ENCODE data around the gene CLDN6.

- TF ChIP-seq EP300 (IDR thresholded peaks at IDR 0.05) (no peak), POLR2A (IDR thresholded peaks at IDR 0.05) (no peak)
- TF ChIP-seq, protein P1, sequence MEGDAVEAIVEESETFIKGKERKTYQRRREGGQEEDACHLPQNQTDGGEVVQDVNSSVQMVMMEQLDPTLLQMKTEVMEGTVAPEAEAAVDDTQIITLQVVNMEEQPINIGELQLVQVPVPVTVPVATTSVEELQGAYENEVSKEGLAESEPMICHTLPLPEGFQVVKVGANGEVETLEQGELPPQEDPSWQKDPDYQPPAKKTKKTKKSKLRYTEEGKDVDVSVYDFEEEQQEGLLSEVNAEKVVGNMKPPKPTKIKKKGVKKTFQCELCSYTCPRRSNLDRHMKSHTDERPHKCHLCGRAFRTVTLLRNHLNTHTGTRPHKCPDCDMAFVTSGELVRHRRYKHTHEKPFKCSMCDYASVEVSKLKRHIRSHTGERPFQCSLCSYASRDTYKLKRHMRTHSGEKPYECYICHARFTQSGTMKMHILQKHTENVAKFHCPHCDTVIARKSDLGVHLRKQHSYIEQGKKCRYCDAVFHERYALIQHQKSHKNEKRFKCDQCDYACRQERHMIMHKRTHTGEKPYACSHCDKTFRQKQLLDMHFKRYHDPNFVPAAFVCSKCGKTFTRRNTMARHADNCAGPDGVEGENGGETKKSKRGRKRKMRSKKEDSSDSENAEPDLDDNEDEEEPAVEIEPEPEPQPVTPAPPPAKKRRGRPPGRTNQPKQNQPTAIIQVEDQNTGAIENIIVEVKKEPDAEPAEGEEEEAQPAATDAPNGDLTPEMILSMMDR (IDR thresholded peaks at IDR 0.05) = no peak
Measured at GRCh38 chr16:3035972-3036725, 18.2 kb upstream of the CLDN6 start.

Measured in stomach (tissue), 4 donors.